DMS53 (cell line): ENCODE data around the gene IL4I1.

ENCODE experiments used
- DNase-seq: peaks from one replicate; lab custom pipeline; 2025; lab: John Stamatoyannopoulos, UW

IL4I1 gene

DNA sequence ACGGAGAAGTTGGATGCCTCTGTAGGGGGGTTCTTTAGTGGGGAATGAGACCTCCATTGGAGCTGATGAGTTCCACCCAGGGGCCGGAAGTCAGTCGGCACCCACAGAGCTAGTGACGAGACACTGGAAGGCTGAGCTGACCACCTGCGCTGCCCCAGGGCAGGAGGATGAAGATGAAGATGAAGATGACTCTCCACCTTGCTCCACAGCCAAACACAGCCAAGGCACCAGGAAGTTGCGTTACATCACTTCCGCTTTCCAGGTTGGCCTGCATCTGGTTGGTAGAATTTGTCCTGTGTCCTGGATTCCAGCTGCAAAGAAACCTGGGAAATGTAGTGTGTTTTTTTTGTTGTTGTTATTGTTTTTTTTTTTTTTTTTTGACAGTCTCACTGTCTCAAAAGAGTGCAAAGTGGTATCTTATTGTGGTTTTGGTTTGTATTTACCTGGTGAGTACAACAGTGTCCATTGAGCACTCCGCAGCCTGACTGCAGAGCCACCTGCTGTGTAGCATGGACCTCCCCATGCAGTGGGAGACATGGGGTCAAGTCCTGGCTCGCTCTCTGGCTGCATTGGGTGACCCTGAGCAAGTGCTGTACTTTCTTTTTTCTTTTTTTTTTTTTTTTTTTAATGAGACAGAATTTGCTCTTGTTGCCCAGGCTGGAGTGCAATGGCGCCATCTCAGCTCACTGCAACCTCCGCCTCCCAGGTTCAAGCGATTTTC lies 17.3 kb downstream of the IL4I1 start:
- peak; percentile 42 for DNase-seq

- DNase-seq = no peak
Measured at GRCh38 chr19:49878744-49879070, 18.0 kb downstream of the IL4I1 start.

DNA sequence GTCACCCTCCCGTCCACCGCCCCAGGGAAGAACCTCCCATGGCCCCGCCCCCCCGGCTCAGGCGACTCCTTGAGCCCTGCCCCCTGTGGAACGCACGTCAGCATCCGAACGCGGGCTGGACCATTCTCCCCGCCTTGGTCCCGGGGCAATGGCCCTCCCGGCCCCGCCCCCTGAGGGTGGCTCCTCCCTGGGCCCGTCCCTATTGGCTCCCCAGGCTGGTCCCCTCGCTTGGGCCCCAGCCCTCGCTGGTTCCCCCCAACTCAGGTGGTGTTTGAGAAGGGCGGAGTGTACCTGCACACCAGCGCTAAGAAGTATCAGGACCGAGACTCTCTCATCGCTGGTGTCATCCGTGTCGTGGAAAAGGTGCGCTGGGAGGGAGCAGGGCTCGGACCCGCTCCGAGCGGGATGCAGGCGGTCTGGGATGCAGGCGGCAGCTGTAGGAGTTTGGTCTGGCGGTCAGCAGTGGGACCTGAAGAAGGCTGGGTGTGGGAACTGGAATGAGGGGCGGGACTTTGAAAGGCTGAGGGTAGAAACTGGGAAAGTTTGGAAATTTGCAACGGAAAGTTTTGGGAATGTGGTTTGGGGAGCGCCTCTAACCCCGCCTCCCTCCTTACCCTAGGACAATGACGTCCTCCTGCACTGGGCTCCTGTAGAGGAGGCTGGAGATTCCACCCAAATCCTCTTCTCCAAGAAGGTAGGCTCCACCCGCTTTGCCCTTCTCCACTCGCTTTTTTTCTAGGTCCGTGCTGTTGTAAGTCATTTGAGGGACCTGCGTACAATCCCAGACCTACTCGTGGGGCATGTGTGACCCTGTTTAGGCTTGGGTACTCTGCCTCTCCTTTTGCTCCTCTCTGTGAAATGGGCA lies 18.6 kb downstream of the IL4I1 start:
- peak; percentile 98 for DNase-seq

DNA sequence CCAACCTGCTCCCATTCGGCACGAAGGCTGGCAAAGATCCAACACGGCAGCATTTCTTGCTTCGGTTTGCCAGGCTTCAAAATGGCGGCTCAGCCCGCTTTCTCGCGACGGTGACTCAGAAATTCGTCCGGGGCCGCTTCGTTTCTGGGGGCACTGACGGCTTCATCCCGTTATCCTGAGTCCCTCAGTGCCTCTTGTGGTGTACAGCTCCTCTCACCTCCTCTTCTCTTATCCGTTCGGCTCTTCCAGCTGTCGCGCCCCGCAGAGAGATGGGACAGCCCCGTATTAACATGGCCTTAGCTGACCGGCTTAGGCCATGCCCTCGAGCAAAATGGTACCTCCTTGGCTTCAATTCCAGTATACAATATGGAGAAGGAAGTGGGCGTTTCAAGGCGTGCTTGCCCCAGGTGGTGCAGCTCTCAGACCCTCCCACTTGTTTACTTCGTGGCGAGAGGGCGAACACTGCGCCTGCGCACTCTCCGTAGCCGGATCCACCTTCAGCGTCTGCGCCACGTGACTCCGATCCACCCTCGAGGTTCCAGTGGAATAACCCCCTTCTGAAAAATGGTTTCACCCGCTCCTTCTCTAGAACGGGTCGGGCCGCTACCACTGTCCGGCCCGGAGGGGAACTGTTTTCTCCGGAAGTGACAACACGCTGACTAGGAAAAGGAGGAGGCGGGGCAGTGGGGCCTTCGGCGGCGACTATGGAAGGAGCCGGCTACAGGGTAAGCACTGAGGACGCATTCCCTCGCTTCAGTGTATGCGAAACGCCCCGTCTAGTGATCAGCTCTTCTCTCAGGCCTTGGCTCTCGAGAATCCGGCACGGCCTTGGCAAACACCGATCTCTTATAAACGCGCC lies 19.4 kb downstream of the IL4I1 start, which contains the start of the genes AKT1S1 and TBC1D17:
Gene AKT1S1 (minus strand): TSS at position 336 of the 859 bp plus-strand sequence. CDS start 4,060 bp downstream, outside the sequence.
Gene TBC1D17 (plus strand): TSS at position 683 of the 859 bp plus-strand sequence. CDS start 22 bp downstream, at position 705.
- peak; percentile 99 for DNase-seq

DNA sequence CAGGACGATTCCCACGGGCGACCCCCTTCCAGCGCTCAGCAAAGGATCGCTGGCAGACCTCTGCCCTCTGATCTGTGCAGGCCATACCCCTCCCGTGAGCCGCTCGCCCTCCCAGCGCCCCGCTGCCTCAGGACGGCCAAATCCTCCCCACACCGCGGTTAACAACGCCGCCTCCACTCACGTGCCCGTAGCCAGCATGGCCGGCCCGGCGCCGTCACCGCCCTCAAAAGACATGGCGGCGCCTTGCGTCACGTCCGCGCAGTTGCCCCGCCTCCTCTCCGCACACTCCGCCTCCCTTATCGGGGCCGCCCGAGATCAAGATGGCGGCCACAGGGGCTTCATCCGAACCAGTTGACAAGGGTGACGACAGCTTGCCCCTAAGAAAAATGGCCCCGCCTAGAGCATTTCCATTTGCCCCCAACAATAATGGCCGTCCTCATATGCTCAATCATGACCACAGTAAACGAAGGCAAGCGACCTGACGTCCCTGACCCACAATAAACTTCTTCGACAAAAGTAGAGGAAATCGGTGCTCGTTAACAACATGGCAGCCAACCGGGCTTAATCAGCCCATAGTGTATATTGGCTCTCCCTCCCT lies 20.2 kb downstream of the IL4I1 start:
- peak; percentile 98 for DNase-seq

DNA sequence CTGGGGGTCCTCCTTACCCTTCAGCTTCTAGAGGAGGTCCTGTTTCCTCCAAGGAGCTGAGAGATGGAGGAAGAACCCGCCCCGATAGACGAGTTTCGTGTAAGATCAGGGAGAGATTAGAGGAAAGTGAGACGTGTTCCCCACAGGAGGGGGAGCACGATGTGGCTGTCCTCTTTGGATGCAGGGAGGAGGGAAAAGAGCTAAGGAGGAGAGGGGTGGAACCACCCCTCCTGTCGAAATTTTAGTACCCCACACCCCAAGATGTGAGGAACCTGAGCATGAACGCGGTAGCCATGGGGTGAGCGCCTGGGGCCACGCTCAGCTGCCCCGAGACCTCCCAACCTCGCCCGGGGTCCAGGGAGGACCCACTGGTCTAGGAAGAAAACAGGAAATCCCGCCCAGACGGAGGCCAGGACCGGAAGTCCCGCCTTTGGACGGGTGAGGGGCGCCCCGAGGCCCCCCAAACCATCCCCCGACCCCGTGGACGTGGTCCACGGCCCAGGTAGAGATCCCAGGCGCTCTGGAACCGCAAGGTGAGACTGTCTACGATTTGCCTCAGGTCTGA lies 20.7 kb downstream of the IL4I1 start:
- peak; percentile 60 for DNase-seq

GRCh38 chr19:49875177-49875576 lies 21.5 kb downstream of the IL4I1 start:
- DNase-seq = no peak

GRCh38 chr19:49874503-49875157 lies 22.1 kb downstream of the IL4I1 start:
- DNase-seq = no peak

DNA sequence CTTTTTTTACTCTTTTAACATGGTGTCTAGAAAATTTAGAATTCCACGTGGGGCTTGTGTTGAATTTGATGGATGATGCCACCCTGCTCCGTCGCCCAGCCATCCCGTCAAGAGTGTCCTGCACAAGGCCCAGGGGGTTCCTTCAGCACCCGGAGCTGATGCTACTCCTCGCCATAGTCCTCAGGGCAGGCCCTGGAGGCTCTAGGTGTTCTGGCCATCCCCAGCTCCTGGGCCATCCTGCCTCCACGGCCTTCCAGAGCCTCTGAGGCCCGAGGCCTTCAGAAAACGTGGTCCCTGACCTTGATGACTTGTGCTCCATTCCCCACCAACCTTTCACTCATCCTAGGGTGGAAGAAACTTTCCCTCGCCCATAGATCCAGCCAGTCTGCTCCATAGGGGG lies 22.9 kb downstream of the IL4I1 start:
- DNase-seq = no peak

DNA sequence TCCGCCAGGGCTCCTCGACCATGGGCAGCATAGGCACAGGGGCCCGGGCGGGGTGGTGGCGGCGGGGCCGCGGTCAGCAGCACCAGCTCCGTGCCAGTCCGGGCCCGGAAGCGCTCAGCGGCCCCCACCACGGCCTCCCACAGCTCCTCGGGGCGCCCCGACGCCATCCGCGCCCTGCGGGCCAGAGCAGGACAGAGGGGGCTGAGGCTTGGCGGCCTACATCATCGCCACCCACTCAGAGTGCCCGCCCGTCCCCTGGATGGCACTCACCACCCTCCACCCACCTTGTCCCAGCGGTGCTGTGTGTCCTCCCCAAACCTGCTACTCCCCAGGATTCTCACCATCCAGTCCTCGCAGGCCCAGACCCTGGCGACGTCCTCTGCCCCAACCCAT lies 23.6 kb downstream of the IL4I1 start:
- DNase-seq = no peak

DNA sequence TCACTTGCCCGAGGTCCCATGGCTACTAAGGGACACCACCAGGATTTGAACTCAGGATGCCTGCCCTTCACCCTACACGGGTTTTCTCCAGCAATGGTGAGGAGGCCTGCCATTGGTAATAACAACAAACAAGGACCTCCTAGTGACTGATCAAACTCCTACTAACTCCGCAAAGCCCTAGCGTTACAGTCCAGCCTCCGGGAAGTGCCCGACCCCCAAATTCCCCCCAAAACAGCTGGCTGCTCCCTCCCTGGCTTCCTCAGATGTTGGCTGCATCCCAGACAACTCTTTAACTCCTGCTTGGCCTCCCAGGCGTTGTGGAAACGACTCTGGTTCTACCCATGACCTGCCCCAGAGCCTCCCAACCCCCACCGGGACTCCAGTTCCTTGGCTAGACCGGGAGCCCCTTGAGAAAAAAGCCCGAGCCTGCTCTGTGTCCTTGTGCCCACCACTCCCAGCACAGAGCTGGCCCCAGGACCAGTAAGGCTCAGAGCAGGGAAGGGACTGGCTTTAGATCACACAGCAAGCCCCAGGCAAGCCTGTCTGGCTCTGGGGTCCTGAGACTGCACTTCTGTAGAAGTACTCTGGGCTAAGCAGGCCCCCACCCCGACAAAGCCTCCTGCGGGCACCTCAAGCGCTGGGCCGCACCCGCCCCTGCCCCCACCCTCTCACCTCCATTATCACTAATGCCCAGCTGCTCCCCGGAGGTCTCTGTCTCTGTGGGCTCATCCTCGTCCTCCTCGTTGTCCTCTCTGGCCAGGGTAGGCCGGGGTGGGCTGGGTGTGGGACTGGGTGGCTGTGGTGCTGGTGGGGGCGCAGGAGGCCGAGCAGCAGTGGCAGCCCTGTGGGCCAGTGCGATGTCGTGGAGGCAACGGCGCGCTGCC lies 24.2 kb downstream of the IL4I1 start:
- DNase-seq = no peak

- no peak for DNase-seq
Measured at GRCh38 chr19:49871349-49871985, 25.2 kb downstream of the IL4I1 start.

DNA sequence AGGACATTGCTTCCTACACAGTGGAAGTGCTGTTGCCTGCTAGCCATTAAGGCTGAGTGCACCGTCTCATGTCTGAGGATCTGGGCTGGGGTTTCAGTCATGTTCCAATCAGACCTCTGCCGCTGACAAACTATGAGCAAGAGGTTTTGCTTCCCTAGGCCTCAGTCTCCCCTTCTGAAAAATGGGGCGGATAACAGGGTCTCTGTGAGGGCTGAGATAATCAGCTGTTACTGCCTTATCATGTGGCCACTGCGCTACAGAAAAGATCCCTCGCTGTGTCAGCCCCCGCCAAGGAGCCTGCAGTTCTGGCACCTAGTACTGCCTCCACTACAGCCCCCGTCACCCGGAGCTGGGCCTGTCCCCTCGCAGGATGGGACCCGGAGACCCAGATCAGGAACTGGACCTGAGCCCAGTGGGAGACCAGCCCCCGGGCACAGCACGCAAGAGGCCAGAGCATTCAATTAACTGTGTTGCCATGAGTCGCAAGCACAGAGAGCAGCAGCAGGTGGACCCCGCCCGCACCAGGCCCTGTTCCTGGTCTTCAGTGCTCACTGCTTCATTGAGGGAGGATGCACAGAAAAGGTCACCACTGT lies 26.3 kb downstream of the IL4I1 start:
- DNase-seq = peak; percentile 40

DNA sequence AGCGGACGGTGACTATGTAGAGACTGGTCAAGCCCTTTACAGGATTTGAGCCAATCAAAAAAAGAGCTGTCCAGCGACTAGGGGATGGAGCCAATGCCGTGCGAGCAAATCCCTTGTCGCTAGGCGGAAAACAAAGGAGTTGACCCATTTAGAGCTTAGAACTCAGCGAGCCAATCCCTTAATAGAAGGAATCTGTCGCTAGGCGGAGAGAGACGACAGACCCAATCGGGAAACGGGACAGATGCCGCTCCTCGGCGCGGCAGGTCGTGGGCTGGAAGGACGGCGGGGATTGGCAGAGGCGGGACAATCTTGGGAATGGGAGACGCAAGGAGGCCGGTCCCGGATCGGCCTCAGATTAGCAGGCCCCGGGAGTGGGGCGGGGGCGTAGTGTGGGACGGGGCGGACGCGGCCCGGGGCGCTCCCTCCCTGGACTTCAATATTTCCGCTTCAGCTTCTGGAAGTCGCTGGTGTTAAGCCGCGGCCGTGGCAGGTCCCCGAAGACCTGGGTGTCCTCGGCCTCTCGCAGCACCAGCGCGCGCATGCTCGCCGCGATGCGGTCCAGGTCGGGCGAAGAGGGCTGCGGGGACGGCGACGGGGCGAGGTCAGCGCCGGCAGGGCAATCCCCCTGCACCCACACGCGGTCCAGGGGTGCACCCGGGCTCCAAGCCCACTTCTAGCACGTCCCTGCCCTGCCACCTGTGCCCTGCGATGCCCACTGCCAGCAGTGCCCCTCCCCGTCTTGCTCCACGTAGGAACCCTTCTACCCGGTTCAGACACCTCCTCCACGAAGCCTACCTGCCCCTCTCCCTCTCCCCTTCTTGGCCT lies 27.0 kb downstream of the IL4I1 start:
- DNase-seq = peak; percentile 99

DNA sequence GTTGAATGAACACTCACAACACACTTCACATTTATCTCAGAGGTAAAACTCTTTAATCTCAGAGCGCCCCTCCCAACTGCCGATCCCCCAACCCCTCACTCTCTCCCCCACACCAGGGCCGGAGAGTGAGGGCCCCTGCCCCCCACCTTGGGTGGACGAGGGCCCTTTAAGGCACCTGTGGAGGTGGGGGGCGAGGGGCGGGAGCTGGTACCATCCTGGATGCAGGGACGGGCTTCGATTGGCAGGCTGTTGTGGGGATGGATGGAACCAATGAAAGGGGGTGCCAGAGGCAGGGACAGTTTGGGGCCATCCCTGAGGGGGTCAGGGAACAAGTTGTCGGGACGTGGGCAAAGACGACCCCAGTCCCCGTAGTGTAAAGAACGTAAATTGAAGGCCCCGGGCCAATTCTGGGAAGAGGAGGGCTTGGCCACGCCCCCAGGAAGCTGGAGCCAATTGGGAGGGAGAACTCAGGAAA lies 27.6 kb downstream of the IL4I1 start:
- DNase-seq = no peak

- DNase-seq = peak; percentile 94
Measured at GRCh38 chr19:49866933-49867782, 29.5 kb downstream of the IL4I1 start, which contains the start of gene PNKP. TSS of gene PNKP (minus strand) at chr19:49867576. CDS start at chr19:49867204, 372 bp downstream.

- DNase-seq = no peak
Measured at GRCh38 chr19:49864890-49865289, 31.8 kb downstream of the IL4I1 start.
